Measurements from ENCODE around the gene GPC3. TPM values are rescaled to one million over a fixed set of nuclear protein-coding genes. Genes with fewer than 3 reads are reported as not detected.
"Not testable (repeated sequence)": the region's sequence is repeated elsewhere in the genome, so short reads cannot be mapped to it uniquely, and the experiment has no call there.

The GPC3 gene
- total RNA-seq, 4 donors from 2014 or later, result 8.4 to 28.2 (median 20.4) TPM

- intact Hi-C loops (cut with DNase I), result no loop called here
Measured at GRCh38 chrX:133783274-133783673, 202.1 kb downstream of the GPC3 start.

DNA sequence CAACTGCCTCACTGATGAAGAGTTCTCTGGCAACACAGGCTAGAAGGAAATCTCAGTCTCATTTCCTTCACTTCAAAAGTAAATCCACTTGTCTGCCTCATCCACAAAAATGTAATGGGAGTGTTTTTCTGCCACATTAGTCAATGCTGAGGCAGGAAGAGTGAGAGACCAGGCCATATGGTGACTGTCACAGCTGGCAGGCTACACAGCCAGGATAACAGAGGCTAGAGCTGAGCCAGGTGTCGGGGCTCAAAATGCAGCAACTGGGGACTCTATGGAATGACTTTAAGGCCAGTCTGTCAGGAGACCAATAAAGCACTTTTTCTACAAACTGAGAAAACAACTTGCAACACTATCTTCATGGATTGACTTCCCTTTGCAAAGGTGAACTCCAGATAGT lies 204.2 kb downstream of the GPC3 start:
- intact Hi-C loops (cut with DNase I), result no loop called here
- Histone ChIP-seq H3K27ac (no peak overlapping the region), H3K4me1 (no peaks in the 10 kb centered on the region), H3K4me3 (replicated peaks in 1 of 3) (no peak overlapping the region), H3K36me3 (no peaks in the 10 kb centered on the region), H3K9me3 (no peaks in the 10 kb centered on the region), H3K27me3 (no peaks in the 10 kb centered on the region)
- WGBS, 2 donors, result 88 to 100% methylated on average over 1 of the region's 1 CpG
- DNase-seq, result no peak
- no peak for TF ChIP-seq POLR2A (IDR thresholded peaks at IDR 0.05)
- TF ChIP-seq, protein P1, sequence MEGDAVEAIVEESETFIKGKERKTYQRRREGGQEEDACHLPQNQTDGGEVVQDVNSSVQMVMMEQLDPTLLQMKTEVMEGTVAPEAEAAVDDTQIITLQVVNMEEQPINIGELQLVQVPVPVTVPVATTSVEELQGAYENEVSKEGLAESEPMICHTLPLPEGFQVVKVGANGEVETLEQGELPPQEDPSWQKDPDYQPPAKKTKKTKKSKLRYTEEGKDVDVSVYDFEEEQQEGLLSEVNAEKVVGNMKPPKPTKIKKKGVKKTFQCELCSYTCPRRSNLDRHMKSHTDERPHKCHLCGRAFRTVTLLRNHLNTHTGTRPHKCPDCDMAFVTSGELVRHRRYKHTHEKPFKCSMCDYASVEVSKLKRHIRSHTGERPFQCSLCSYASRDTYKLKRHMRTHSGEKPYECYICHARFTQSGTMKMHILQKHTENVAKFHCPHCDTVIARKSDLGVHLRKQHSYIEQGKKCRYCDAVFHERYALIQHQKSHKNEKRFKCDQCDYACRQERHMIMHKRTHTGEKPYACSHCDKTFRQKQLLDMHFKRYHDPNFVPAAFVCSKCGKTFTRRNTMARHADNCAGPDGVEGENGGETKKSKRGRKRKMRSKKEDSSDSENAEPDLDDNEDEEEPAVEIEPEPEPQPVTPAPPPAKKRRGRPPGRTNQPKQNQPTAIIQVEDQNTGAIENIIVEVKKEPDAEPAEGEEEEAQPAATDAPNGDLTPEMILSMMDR (IDR thresholded peaks at IDR 0.05), result no peak

More at GRCh38 chrX:133783274-133783673, 202.1 kb downstream of the GPC3 start:
- H3K36me3 ChIP-seq, result no peaks in the 10 kb centered on the region
- 61 to 64% methylated on average over 2 of the region's 2 CpGs for WGBS, 2 donors
- H3K9me3 ChIP-seq, result no peaks in the 10 kb centered on the region
- no peak for DNase-seq
- no peak overlapping the region for H3K27ac ChIP-seq
- H3K4me3 ChIP-seq (replicated peaks in 1 of 3), result no peak overlapping the region
- TF ChIP-seq, protein P1 (IDR thresholded peaks at IDR 0.05), result no peak
- no peak for TF ChIP-seq POLR2A (IDR thresholded peaks at IDR 0.05)
- H3K27me3 ChIP-seq, result no peaks in the 10 kb centered on the region
- H3K4me1 ChIP-seq, result no peaks in the 10 kb centered on the region

- Histone ChIP-seq H3K36me3 (no peaks in the 10 kb centered on the region), H3K27ac (no peak overlapping the region), H3K9me3 (no peaks in the 10 kb centered on the region), H3K27me3 (no peaks in the 10 kb centered on the region), H3K4me1 (no peaks in the 10 kb centered on the region), H3K4me3 (replicated peaks in 1 of 3) (no peak overlapping the region)
- 45 to 57% methylated on average over 7 of the region's 7 CpGs for WGBS, 2 donors
- intact Hi-C loops (cut with DNase I), result no loop called here
- peak; percentile 1 to 3 for DNase-seq
- no peak for TF ChIP-seq POLR2A (IDR thresholded peaks at IDR 0.05)
- TF ChIP-seq, protein P1 (IDR thresholded peaks at IDR 0.05), result peak in 1 of 6 experiments; percentile 17
Measured at GRCh38 chrX:133776072-133776471, 209.3 kb downstream of the GPC3 start.

GRCh38 chrX:133774807-133775206 lies 210.6 kb downstream of the GPC3 start:
- Histone ChIP-seq H3K4me1 (no peaks in the 10 kb centered on the region), H3K27me3 (no peaks in the 10 kb centered on the region), H3K4me3 (replicated peaks in 1 of 3) (no peak overlapping the region), H3K27ac (no peak overlapping the region), H3K36me3 (no peaks in the 10 kb centered on the region), H3K9me3 (no peaks in the 10 kb centered on the region)
- DNase-seq, result no peak
- TF ChIP-seq POLR2A (IDR thresholded peaks at IDR 0.05), result no peak
- TF ChIP-seq, protein P1 (IDR thresholded peaks at IDR 0.05), result no peak
- 93% methylated on average over 1 of the region's 1 CpG for WGBS, 2 donors
- intact Hi-C loops (cut with DNase I), result no loop called here

- DNase-seq, result no peak
- TF ChIP-seq, protein P1 (IDR thresholded peaks at IDR 0.05), result no peak
- H3K9me3 ChIP-seq, result no peaks in the 10 kb centered on the region
- no peaks in the 10 kb centered on the region for H3K27me3 ChIP-seq
- WGBS, 2 donors, result 63 to 66% methylated on average over 6 of the region's 6 CpGs
- no peak overlapping the region for H3K4me3 ChIP-seq (replicated peaks in 1 of 3)
- no peaks in the 10 kb centered on the region for H3K36me3 ChIP-seq
- intact Hi-C loops (cut with DNase I), result no loop called here
- H3K27ac ChIP-seq, result no peak overlapping the region
- no peaks in the 10 kb centered on the region for H3K4me1 ChIP-seq
Measured at GRCh38 chrX:133771086-133771646, 214.2 kb downstream of the GPC3 start.

GRCh38 chrX:133762976-133763548 lies 222.3 kb downstream of the GPC3 start:
- H3K27ac ChIP-seq; H3K9me3 ChIP-seq; H3K4me1 ChIP-seq; H3K27me3 ChIP-seq; H3K4me3 ChIP-seq (replicated peaks in 1 of 3); H3K36me3 ChIP-seq; intact Hi-C loops (cut with DNase I); DNase-seq: not testable (repeated sequence)
- WGBS, 2 donors, result 68 to 72% methylated on average over 4 of the region's 7 CpGs

All from thyroid gland (tissue), 4 donors.